ENCODE measurements around the gene CYSRT1. TPM values are rescaled to one million over a fixed set of nuclear protein-coding genes. Genes with fewer than 3 reads are reported as not detected.

CYSRT1 gene
- polyA plus RNA-seq, 1 of the 3 experiments (the other 2 are of a cell fraction): 2.1 TPM

DNA sequence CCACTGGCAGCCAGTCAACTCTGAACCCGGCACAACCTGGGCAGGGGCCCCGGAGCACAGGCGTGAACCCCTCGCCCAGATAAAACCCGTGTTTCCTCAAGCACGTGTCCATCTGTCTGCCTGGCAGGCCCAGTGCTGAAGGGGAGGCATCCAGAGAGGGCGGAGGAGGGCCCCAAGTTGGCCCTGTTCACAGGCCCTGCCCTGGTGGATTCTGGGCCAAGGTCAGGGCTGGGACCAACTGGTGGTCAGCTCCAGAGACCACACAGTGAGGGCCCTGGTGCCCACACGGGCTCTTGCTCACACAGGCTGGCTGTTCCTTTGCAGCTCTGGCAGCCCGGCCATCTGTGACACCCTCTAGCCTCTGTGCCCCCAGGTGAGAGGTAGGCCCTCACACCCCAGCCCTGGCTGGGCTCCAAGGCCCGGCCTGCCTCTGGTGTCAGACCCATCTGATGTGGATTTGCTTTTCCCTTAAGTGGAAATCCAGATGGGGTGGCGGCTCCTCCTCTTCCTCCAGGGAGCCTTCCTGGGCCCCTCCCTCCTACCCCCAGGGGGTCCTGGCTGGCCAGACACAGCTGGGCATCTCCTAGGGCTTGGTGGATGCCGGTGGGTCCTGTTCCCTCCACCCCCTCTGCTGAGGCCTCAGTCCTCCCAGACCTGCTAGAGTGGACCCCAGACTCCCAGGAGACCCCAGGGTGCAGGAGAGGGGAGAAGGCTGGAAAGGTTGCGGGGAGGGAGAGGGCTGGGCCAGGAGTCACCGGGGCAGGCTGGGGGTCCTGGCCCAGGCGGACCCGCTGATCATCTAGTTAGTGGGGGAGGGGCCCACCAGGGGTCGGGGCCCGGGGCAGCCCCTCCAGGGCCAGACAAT is 25.6 kb downstream of the CYSRT1 start:
- POLR2A ChIA-PET: interaction anchor here (1.9 kb wide), 1 partner anchor 10 kb away, joined by 11 read pairs; the partner anchor contains the start of gene TUBB4B
- Histone ChIP-seq H3K27ac (ENCODE audit: low read depth in 2 of 2, low read length in 1 of 2) (no peak overlapping the region), H2AFZ (ENCODE audit: low read depth) (no peak overlapping the region), H3K4me1 (ENCODE audit: control insufficient read depth in 1 of 2, insufficient read depth in 2 of 2, low read depth in 1 of 2, low read length in 1 of 2) (peaks cover 0 to 14% of the 10 kb centered on the region in 2 experiments; a peak in 1 of 4 replicates), H3K9me2 (no peaks in the 10 kb centered on the region), H3K9ac (no peak overlapping the region), H3F3A (replicated peaks; ENCODE audit: insufficient read depth) (no peaks in the 10 kb centered on the region), H3K79me2 (ENCODE audit: insufficient read depth) (peaks cover 4% of the 10 kb centered on the region), H3K36me3 (replicated peaks in 1 of 2; ENCODE audit: control insufficient read depth in 1 of 2, insufficient read depth in 2 of 2, low read length in 1 of 2) (no peaks in the 10 kb centered on the region), H3K27me3 (ENCODE audit: insufficient read depth) (no peaks in the 10 kb centered on the region), H3K4me2 (no peak overlapping the region), H3K4me3 (ENCODE audit: low read depth in 2 of 2, low read length in 1 of 2) (no peak overlapping the region), H4K20me1 (ENCODE audit: insufficient read depth) (no peaks in the 10 kb centered on the region), H3K9me3 (no peaks in the 10 kb centered on the region)
- CTCF ChIA-PET: interaction anchor here (1.7 to 8.2 kb wide), 3 partner anchors 11 to 52 kb away, joined by 4 to 38 read pairs (median 7); partner anchors contain the start of gene NRARP
- TF ChIP-seq, protein P1, sequence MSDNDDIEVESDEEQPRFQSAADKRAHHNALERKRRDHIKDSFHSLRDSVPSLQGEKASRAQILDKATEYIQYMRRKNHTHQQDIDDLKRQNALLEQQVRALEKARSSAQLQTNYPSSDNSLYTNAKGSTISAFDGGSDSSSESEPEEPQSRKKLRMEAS (IDR thresholded peaks at IDR 0.05; ENCODE audit: low read depth): no peak
- TF ChIP-seq EZH2phosphoT487 (IDR thresholded peaks at IDR 0.05; ENCODE audit: borderline replicate concordance, low read depth) (no peak), FOXJ3 (CRISPR knock-in tag; IDR thresholded peaks at IDR 0.05) (no peak), FOSL2 (IDR thresholded peaks at IDR 0.05; ENCODE audit: borderline replicate concordance, low read depth) (no peak), RFX5 (IDR thresholded peaks at IDR 0.05; ENCODE audit: low read length) (no peak), NRF1 (IDR thresholded peaks at IDR 0.05; ENCODE audit: low read depth, low read length) (no peak), RCOR1 (IDR thresholded peaks at IDR 0.05; ENCODE audit: low read length) (no peak), TEAD4 (IDR thresholded peaks at IDR 0.05; ENCODE audit: borderline replicate concordance, insufficient read depth) (no peak), MEF2A (IDR thresholded peaks at IDR 0.05; ENCODE audit: borderline replicate concordance, low read depth) (no peak), SIN3A (IDR thresholded peaks at IDR 0.05; ENCODE audit: borderline replicate concordance, low read depth, low read length) (no peak), JUND (IDR thresholded peaks at IDR 0.05) (no peak), ELF1 (IDR thresholded peaks at IDR 0.05) (no peak)
- TF ChIP-seq, protein P2, sequence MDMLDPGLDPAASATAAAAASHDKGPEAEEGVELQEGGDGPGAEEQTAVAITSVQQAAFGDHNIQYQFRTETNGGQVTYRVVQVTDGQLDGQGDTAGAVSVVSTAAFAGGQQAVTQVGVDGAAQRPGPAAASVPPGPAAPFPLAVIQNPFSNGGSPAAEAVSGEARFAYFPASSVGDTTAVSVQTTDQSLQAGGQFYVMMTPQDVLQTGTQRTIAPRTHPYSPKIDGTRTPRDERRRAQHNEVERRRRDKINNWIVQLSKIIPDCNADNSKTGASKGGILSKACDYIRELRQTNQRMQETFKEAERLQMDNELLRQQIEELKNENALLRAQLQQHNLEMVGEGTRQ (IDR thresholded peaks at IDR 0.05; ENCODE audit: borderline replicate concordance, low read depth, low read length): no peak
- TF ChIP-seq, protein P3, sequence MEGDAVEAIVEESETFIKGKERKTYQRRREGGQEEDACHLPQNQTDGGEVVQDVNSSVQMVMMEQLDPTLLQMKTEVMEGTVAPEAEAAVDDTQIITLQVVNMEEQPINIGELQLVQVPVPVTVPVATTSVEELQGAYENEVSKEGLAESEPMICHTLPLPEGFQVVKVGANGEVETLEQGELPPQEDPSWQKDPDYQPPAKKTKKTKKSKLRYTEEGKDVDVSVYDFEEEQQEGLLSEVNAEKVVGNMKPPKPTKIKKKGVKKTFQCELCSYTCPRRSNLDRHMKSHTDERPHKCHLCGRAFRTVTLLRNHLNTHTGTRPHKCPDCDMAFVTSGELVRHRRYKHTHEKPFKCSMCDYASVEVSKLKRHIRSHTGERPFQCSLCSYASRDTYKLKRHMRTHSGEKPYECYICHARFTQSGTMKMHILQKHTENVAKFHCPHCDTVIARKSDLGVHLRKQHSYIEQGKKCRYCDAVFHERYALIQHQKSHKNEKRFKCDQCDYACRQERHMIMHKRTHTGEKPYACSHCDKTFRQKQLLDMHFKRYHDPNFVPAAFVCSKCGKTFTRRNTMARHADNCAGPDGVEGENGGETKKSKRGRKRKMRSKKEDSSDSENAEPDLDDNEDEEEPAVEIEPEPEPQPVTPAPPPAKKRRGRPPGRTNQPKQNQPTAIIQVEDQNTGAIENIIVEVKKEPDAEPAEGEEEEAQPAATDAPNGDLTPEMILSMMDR (IDR thresholded peaks at IDR 0.05): no peak
- no peak for DNase-seq
- WGBS (ENCODE audit: low lambda C conversion rate): 90% methylated on average over 9 of the region's 18 CpGs
